ENCODE results near the gene COL27A1. TPM values are rescaled to one million over a fixed set of nuclear protein-coding genes. Genes with fewer than 3 reads are reported as not detected.

The COL27A1 gene
- polyA plus RNA-seq, 1 donor (not counting 4 experiments of a cell fraction or from before 2014, with no cell fraction given) = 14.0 TPM

GRCh38 chr9:114180696-114181606, 25.6 kb downstream of the COL27A1 start:
- peak; percentile 5 for FAIRE-seq
- Histone ChIP-seq H3K27ac (ENCODE audit: control insufficient read depth, insufficient read depth, low read length) (no peak overlapping the region), H3K9me3 (ENCODE audit: control insufficient read depth, low read depth, low read length) (no peaks in the 10 kb centered on the region), H3K9ac (ENCODE audit: control insufficient read depth, extremely low read depth, insufficient read depth, low read length) (no peak overlapping the region), H3K4me2 (ENCODE audit: control insufficient read depth, extremely low read depth, insufficient read depth, low read depth, low read length) (no peak overlapping the region), H2AFZ (ENCODE audit: control insufficient read depth, low read length) (no peak overlapping the region), H3K4me3 (ENCODE audit: control insufficient read depth in 2 of 3, extremely low read depth in 1 of 3, insufficient read depth in 2 of 3, low read depth in 1 of 3, low read length in 3 of 3) (no peak overlapping the region), H3K79me2 (ENCODE audit: control insufficient read depth, insufficient read depth, low read length) (no peaks in the 10 kb centered on the region), H3K9me1 (ENCODE audit: control insufficient read depth, extremely low read depth, insufficient read depth, low read length) (peaks cover 2% of the 10 kb centered on the region), H4K20me1 (ENCODE audit: control insufficient read depth, extremely low read depth, insufficient read depth, low read length) (no peaks in the 10 kb centered on the region), H3K27me3 (ENCODE audit: control insufficient read depth, extremely low read depth, insufficient read depth, low read length) (no peaks in the 10 kb centered on the region), H3K36me3 (ENCODE audit: control insufficient read depth in 2 of 2, extremely low read depth in 1 of 2, insufficient read depth in 2 of 2, low read length in 2 of 2) (peaks cover 20 to 32% of the 10 kb centered on the region in 2 experiments), H3K4me1 (ENCODE audit: control insufficient read depth, extremely low read depth, insufficient read depth, low read length) (peaks cover 22% of the 10 kb centered on the region)
- no peak for DNase-seq (ENCODE audit: low read depth, low spot score)
- dilution Hi-C loops (cut with MboI; ENCODE audit: extremely low pct_ligation_motif_present, low sequenced_read_pairs) = no loop called here
- TF ChIP-seq CTCF (optimal IDR thresholded peaks at IDR 0.05 in 1 of 3, IDR thresholded peaks at IDR 0.05 in 1 of 3, conservative IDR thresholded peaks at IDR 0.05 in 1 of 3; ENCODE audit: extremely low read depth in 1 of 3, insufficient read depth in 2 of 3, low read length in 3 of 3) (no peak), EZH2 (IDR thresholded peaks at IDR 0.05; ENCODE audit: low read length) (no peak)

- Histone ChIP-seq H4K20me1 (ENCODE audit: control insufficient read depth, extremely low read depth, insufficient read depth, low read length) (no peaks in the 10 kb centered on the region), H3K4me1 (ENCODE audit: control insufficient read depth, extremely low read depth, insufficient read depth, low read length) (peaks cover 18% of the 10 kb centered on the region), H3K27me3 (ENCODE audit: control insufficient read depth, extremely low read depth, insufficient read depth, low read length) (no peaks in the 10 kb centered on the region), H3K9me1 (ENCODE audit: control insufficient read depth, extremely low read depth, insufficient read depth, low read length) (peaks cover 1% of the 10 kb centered on the region), H3K9me3 (ENCODE audit: control insufficient read depth, low read depth, low read length) (no peaks in the 10 kb centered on the region), H3K36me3 (ENCODE audit: control insufficient read depth in 2 of 2, extremely low read depth in 1 of 2, insufficient read depth in 2 of 2, low read length in 2 of 2) (peaks cover 25 to 32% of the 10 kb centered on the region in 2 experiments), H3K4me3 (ENCODE audit: control insufficient read depth in 2 of 3, extremely low read depth in 1 of 3, insufficient read depth in 2 of 3, low read depth in 1 of 3, low read length in 3 of 3) (no peak overlapping the region), H3K79me2 (ENCODE audit: control insufficient read depth, insufficient read depth, low read length) (no peaks in the 10 kb centered on the region), H3K27ac (ENCODE audit: control insufficient read depth, insufficient read depth, low read length) (no peak overlapping the region), H3K4me2 (ENCODE audit: control insufficient read depth, extremely low read depth, insufficient read depth, low read depth, low read length) (no peak overlapping the region), H2AFZ (ENCODE audit: control insufficient read depth, low read length) (no peak overlapping the region), H3K9ac (ENCODE audit: control insufficient read depth, extremely low read depth, insufficient read depth, low read length) (no peak overlapping the region)
- FAIRE-seq (no peak), DNase-seq (ENCODE audit: low read depth, low spot score) (no peak)
- no peak for TF ChIP-seq EZH2 (IDR thresholded peaks at IDR 0.05; ENCODE audit: low read length)
- no peak for TF ChIP-seq CTCF (optimal IDR thresholded peaks at IDR 0.05 in 1 of 3, IDR thresholded peaks at IDR 0.05 in 1 of 3, conservative IDR thresholded peaks at IDR 0.05 in 1 of 3; ENCODE audit: extremely low read depth in 1 of 3, insufficient read depth in 2 of 3, low read length in 3 of 3)
- dilution Hi-C loops (cut with MboI; ENCODE audit: extremely low pct_ligation_motif_present, low sequenced_read_pairs) = no loop called here
Observed at GRCh38 chr9:114181607-114182409, 26.5 kb downstream of the COL27A1 start.

All from keratinocyte (primary cell).